ENCODE data around the gene MED8. TPM values are rescaled to one million over a fixed set of nuclear protein-coding genes. Genes with fewer than 3 reads are reported as not detected.

MED8 gene
- total and polyA plus RNA-seq, 2 of the 13 experiments (the other 11 are each of a cell fraction or from before 2014, with no cell fraction given): 16.9 to 77.4 TPM

GRCh38 chr1:43367026-43367903 is 22.3 kb downstream of the MED8 start (continued):
- TF ChIP-seq POGK (CRISPR knock-in tag; conservative IDR thresholded peaks at IDR 0.05): 0 out of 2 replicates have a peak, but pooled peaks have one; percentile 14
- 0 out of 2 replicates have a peak, but pooled peaks have one; percentile 32 for TF ChIP-seq HNRNPL (IDR thresholded peaks at IDR 0.05; ENCODE audit: low read depth, low read length)
- TF ChIP-seq NFAT5 (CRISPR knock-in tag; IDR thresholded peaks at IDR 0.05): 0 out of 2 replicates have a peak, but pooled peaks have one; percentile 38
- peak; percentile 47 for TF ChIP-seq ARID4A (CRISPR knock-in tag; IDR thresholded peaks at IDR 0.05; ENCODE audit: borderline replicate concordance)
- 0 out of 2 replicates have a peak, but pooled peaks have one; percentile 55 for TF ChIP-seq CENPT (CRISPR knock-in tag; IDR thresholded peaks at IDR 0.05; ENCODE audit: low read depth)
- TF ChIP-seq NFKB2 (CRISPR knock-in tag; IDR thresholded peaks at IDR 0.05; ENCODE audit: borderline replicate concordance): no peak
- 0 out of 2 replicates have a peak, but pooled peaks have one; percentile 57 for TF ChIP-seq PHF20 (CRISPR knock-in tag; IDR thresholded peaks at IDR 0.05)
- no peak for TF ChIP-seq RFXANK (CRISPR knock-in tag; IDR thresholded peaks at IDR 0.05)
- TF ChIP-seq RBFOX2 (IDR thresholded peaks at IDR 0.05; ENCODE audit: low read depth, low read length): peak; percentile 56; the same call in 1 of the 2 replicates
- TF ChIP-seq ZNF775 (CRISPR knock-in tag; IDR thresholded peaks at IDR 0.05; ENCODE audit: borderline replicate concordance): no peak
- no peak for TF ChIP-seq ZNF432 (CRISPR knock-in tag; IDR thresholded peaks at IDR 0.05; ENCODE audit: borderline replicate concordance)
- 0 out of 2 replicates have a peak, but pooled peaks have one; percentile 4 for TF ChIP-seq JUN (CRISPR knock-in tag; IDR thresholded peaks at IDR 0.05)
- peak; percentile 36 for TF ChIP-seq ZMAT3 (CRISPR knock-in tag; conservative IDR thresholded peaks at IDR 0.05)
- TF ChIP-seq HNRNPK (IDR thresholded peaks at IDR 0.05; ENCODE audit: low read depth, low read length, poor library complexity, severe bottlenecking): peak; percentile 92

Measured in HepG2 (cell line).